Measurements from ENCODE around the gene DTHD1. TPM values are rescaled to one million over a fixed set of nuclear protein-coding genes. Genes with fewer than 3 reads are reported as not detected.

DTHD1 gene
- total RNA-seq, 3 donors from 2014 or later (not counting 1 experiment from before 2014, with no cell fraction given): 67.0 to 95.4 (median 81.5) TPM

GRCh38 chr4:36320117-36320896 is 38.9 kb downstream of the DTHD1 start:
- H3K4me1 Mint-ChIP-seq: peaks cover 62 to 63% of the 10 kb centered on the region in 2 donors

GRCh38 chr4:36321176-36321575 is 39.8 kb downstream of the DTHD1 start:
- ATAC-seq: no peak
- Mint-ChIP-seq H3K27me3 (ENCODE audit: low read depth in 2 of 2) (no peaks in the 10 kb centered on the region), H3K36me3 (no peaks in the 10 kb centered on the region), H3K4me1 (peaks cover 70 to 71% of the 10 kb centered on the region in 2 donors), H3K9me3 (no peaks in the 10 kb centered on the region), H3K27ac (peak overlapping the region in 1 of 2 donors; percentile 66), H3K4me3 (no peak overlapping the region)
- H3K4me3 ChIP-seq (ENCODE audit: low read length): no peak overlapping the region
- no peak for DNase-seq
- H3K27ac ChIP-seq (ENCODE audit: low read length): no peak overlapping the region
- intact Hi-C loops (cut with micrococcal nuclease): loop anchor here (5.0 kb wide), 1 partner anchor 129 kb away; no protein-coding TSS in a partner anchor
- 83% methylated on average over 3 of the region's 4 CpGs for WGBS (ENCODE audit: insufficient coverage)
- H3K9me3 ChIP-seq (ENCODE audit: control insufficient read depth, insufficient read depth, low read length): no peaks in the 10 kb centered on the region
- H3K36me3 ChIP-seq (ENCODE audit: control insufficient read depth, insufficient read depth, low read length): no peaks in the 10 kb centered on the region
- no peaks in the 10 kb centered on the region for H3K27me3 ChIP-seq (ENCODE audit: control insufficient read depth, insufficient read depth, low read length)
- TF ChIP-seq CTCF (IDR thresholded peaks at IDR 0.05): no peak
- peaks cover 22% of the 10 kb centered on the region for H3K4me1 ChIP-seq (ENCODE audit: control insufficient read depth, insufficient read depth, low read length)

More at GRCh38 chr4:36320117-36320896, 38.9 kb downstream of the DTHD1 start:
- H3K27me3 ChIP-seq (ENCODE audit: control insufficient read depth, insufficient read depth, low read length): no peaks in the 10 kb centered on the region
- intact Hi-C loops (cut with micrococcal nuclease): loop anchor here (5.0 kb wide), 1 partner anchor 128 kb away; no protein-coding TSS in a partner anchor
- peak overlapping the region; percentile 57 to 66 for H3K27ac Mint-ChIP-seq
- no peak for ATAC-seq
- peaks cover 17% of the 10 kb centered on the region for H3K4me1 ChIP-seq (ENCODE audit: control insufficient read depth, insufficient read depth, low read length)
- no peak overlapping the region for H3K4me3 Mint-ChIP-seq
- H3K9me3 Mint-ChIP-seq: no peaks in the 10 kb centered on the region
- TF ChIP-seq CTCF (IDR thresholded peaks at IDR 0.05): no peak
- no peak overlapping the region for H3K4me3 ChIP-seq (ENCODE audit: low read length)
- H3K36me3 Mint-ChIP-seq: no peaks in the 10 kb centered on the region
- no peaks in the 10 kb centered on the region for H3K36me3 ChIP-seq (ENCODE audit: control insufficient read depth, insufficient read depth, low read length)
- DNase-seq: no peak
- H3K9me3 ChIP-seq (ENCODE audit: control insufficient read depth, insufficient read depth, low read length): no peaks in the 10 kb centered on the region
- no peaks in the 10 kb centered on the region for H3K27me3 Mint-ChIP-seq (ENCODE audit: low read depth in 2 of 2)
- 87% methylated on average over 5 of the region's 6 CpGs for WGBS (ENCODE audit: insufficient coverage)
- no peak overlapping the region for H3K27ac ChIP-seq (ENCODE audit: low read length)

GRCh38 chr4:36322921-36323354 is 41.5 kb downstream of the DTHD1 start:
- 0% methylated on average over 2 of the region's 7 CpGs for WGBS (ENCODE audit: insufficient coverage)
- no peaks in the 10 kb centered on the region for H3K27me3 Mint-ChIP-seq (ENCODE audit: low read depth in 2 of 2)
- H3K9me3 Mint-ChIP-seq: no peaks in the 10 kb centered on the region
- H3K4me1 ChIP-seq (ENCODE audit: control insufficient read depth, insufficient read depth, low read length): peaks cover 22% of the 10 kb centered on the region
- peak in 1 of 2 donors; percentile 88 for DNase-seq
- H3K36me3 Mint-ChIP-seq: no peaks in the 10 kb centered on the region
- H3K27ac Mint-ChIP-seq: peak overlapping the region; percentile 17 to 39
- H3K4me3 ChIP-seq (ENCODE audit: low read length): no peak overlapping the region
- peaks cover 68 to 71% of the 10 kb centered on the region in 2 donors for H3K4me1 Mint-ChIP-seq
- peak overlapping the region; percentile 58 for H3K27ac ChIP-seq (ENCODE audit: low read length)
- H3K9me3 ChIP-seq (ENCODE audit: control insufficient read depth, insufficient read depth, low read length): no peaks in the 10 kb centered on the region
- peak overlapping the region; percentile 67 for H3K4me3 Mint-ChIP-seq
- intact Hi-C loops (cut with micrococcal nuclease): loop anchor here (1.0 to 5.0 kb wide), 4 partner anchors 37 to 131 kb away; no protein-coding TSS in a partner anchor
- no peaks in the 10 kb centered on the region for H3K36me3 ChIP-seq (ENCODE audit: control insufficient read depth, insufficient read depth, low read length)
- H3K27me3 ChIP-seq (ENCODE audit: control insufficient read depth, insufficient read depth, low read length): no peaks in the 10 kb centered on the region
- TF ChIP-seq CTCF (IDR thresholded peaks at IDR 0.05): no peak
- peak; percentile 77 to 86 (median 83) for ATAC-seq
